Astrocyte (in vitro differentiated cells and primary cell): ENCODE measurements around the gene ATP2A1. TPM values are rescaled to one million over a fixed set of nuclear protein-coding genes. Genes with fewer than 3 reads are reported as not detected.

Experiments used
- DNase-seq: peaks from one replicate; pipeline ENCODE4 v3.0.0-alpha.2; 2010; ENCODE audit warnings: low read depth
- FAIRE-seq: peaks from 2 replicates; lab custom pipeline; 2011; peaks lifted over from hg19 to GRCh38; lab: Jason Lieb, UNC
- H2AFZ ChIP-seq: 2 replicates; pipeline ENCODE4 v1.6.0; 2012; ENCODE audit warnings: low read depth, low read length, inconsistent platforms
- H3K27ac ChIP-seq: 2 replicates; pipeline ENCODE4 v1.5.1; 2011; ENCODE audit warnings: low read depth, low read length, inconsistent platforms
- H3K27me3 ChIP-seq: 2 replicates; pipeline ENCODE4 v1.6.0; 2011; ENCODE audit warnings: low read length, inconsistent platforms; ENCODE audit not compliant: insufficient read depth
- H3K36me3 ChIP-seq: 2 replicates; pipeline ENCODE4 v1.5.1; 2011; ENCODE audit warnings: low read length, inconsistent platforms; ENCODE audit not compliant: insufficient read depth
- H3K4me1 ChIP-seq: 2 replicates; pipeline ENCODE4 v1.5.1; 2011; ENCODE audit warnings: low read length, inconsistent platforms; ENCODE audit not compliant: insufficient read depth
- H3K4me2 ChIP-seq: 2 replicates; pipeline ENCODE4 v1.6.0; 2012; ENCODE audit warnings: low read length, inconsistent platforms
- H3K4me3 ChIP-seq: 2 replicates; pipeline ENCODE4 v1.5.1; 2011; ENCODE audit warnings: low read depth, mild to moderate bottlenecking, low read length, inconsistent platforms; ENCODE audit not compliant: insufficient read depth
- H3K79me2 ChIP-seq: 2 replicates; pipeline ENCODE4 v1.6.0; 2012; ENCODE audit warnings: mild to moderate bottlenecking, low read length, inconsistent platforms; ENCODE audit not compliant: insufficient read depth
- H3K9ac ChIP-seq: 2 replicates; pipeline ENCODE4 v1.6.0; 2012; ENCODE audit warnings: mild to moderate bottlenecking, low read length, inconsistent platforms
- H3K9me3 ChIP-seq: 2 replicates; pipeline ENCODE4 v1.5.1; 2012; ENCODE audit warnings: low read depth, mild to moderate bottlenecking, low read length, inconsistent platforms; ENCODE audit not compliant: insufficient read depth
- H4K20me1 ChIP-seq: 2 replicates; pipeline ENCODE4 v1.6.0; 2012; ENCODE audit warnings: low read length, inconsistent platforms; ENCODE audit not compliant: insufficient read depth
- H3K27ac Mint-ChIP-seq: one replicate; pipeline ENCODE4 v1.8.0; 2021; ENCODE audit warnings: mild to moderate bottlenecking, mixed read lengths; ENCODE audit not compliant: unreplicated experiment
- H3K27me3 Mint-ChIP-seq: one replicate; pipeline ENCODE4 v1.8.0; 2021; ENCODE audit warnings: low read depth, mixed read lengths; ENCODE audit not compliant: unreplicated experiment
- H3K36me3 Mint-ChIP-seq: one replicate; pipeline ENCODE4 v1.8.0; 2021; ENCODE audit warnings: low read depth, mixed read lengths; ENCODE audit not compliant: unreplicated experiment
- H3K4me1 Mint-ChIP-seq: one replicate; pipeline ENCODE4 v1.8.0; 2021; ENCODE audit warnings: low read depth, mixed read lengths; ENCODE audit not compliant: unreplicated experiment
- H3K4me3 Mint-ChIP-seq: one replicate; pipeline ENCODE4 v1.8.0; 2021; ENCODE audit warnings: mild to moderate bottlenecking, moderate library complexity, mixed read lengths; ENCODE audit not compliant: unreplicated experiment
- H3K9me3 Mint-ChIP-seq: one replicate; pipeline ENCODE4 v1.8.0; 2021; ENCODE audit warnings: mild to moderate bottlenecking, mixed read lengths; ENCODE audit not compliant: unreplicated experiment
- EZH2 ChIP-seq: IDR thresholded peaks from 2 replicates; pipeline ENCODE4 v1.6.1; 2012; ENCODE audit warnings: mild to moderate bottlenecking, low read length, inconsistent platforms; ENCODE audit not compliant: insufficient read depth
- total RNA-seq: library from RNA; stranded (reverse); gene quantifications from 2 replicates; pipeline ENCODE4 v1.2.1, GENCODE V29; 2021
- TF ChIP-seq, protein P1 (sequence below): IDR thresholded peaks from 2 replicates; pipeline ENCODE4 v1.5.1; 2011; ENCODE audit warnings: low read depth, mild to moderate bottlenecking, inconsistent platforms, low read length, moderate library complexity; ENCODE audit not compliant: insufficient read depth

Gene ATP2A1
- total RNA-seq, 1 donor from 2014 or later: 2.0 TPM

DNA sequence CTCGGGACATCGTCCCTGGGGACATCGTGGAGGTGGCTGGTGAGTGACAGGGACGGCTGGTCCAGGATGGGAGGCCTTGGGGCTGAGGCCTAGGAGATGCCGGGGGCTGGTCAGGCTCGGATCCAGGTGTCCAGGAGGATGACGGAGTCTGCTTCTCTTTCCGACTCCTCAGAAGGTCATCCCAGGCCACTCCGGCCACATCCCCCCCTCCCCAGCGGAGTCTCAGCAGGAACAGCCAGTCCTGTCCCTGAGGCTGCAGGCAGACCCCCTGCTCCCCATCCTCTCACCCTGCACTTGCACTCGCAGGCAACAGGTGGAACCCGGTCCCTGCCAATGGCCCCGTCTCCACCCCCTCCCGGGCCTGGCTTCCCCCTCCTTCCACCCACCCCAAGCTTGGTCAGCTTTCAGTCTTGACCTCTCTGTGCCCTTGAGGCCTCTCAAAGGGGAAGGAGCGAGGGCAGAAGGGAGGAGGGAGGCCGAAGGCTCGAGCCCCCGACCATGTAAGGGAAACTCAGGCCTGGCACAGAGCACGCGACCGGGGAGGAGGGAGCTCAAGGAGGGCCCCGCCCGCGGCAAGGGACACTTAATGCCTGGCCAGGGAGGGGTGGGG lies 4.4 kb downstream of the ATP2A1 start:
- Histone ChIP-seq H3K27ac (no peak overlapping the region), H3K9me3 (no peaks in the 10 kb centered on the region), H4K20me1 (no peaks in the 10 kb centered on the region), H3K4me3 (no peak overlapping the region), H3K79me2 (no peaks in the 10 kb centered on the region), H3K27me3 (no peaks in the 10 kb centered on the region), H3K4me2 (no peak overlapping the region), H3K9ac (no peak overlapping the region), H3K36me3 (no peaks in the 10 kb centered on the region), H3K4me1 (peaks cover 13% of the 10 kb centered on the region), H2AFZ (no peak overlapping the region)
- Mint-ChIP-seq H3K4me3 (no peak overlapping the region), H3K27me3 (peaks cover 13% of the 10 kb centered on the region), H3K36me3 (peaks cover 7% of the 10 kb centered on the region), H3K4me1 (no peaks in the 10 kb centered on the region), H3K9me3 (no peaks in the 10 kb centered on the region), H3K27ac (no peak overlapping the region)
- DNase-seq (no peak), FAIRE-seq (no peak)
- no peak for TF ChIP-seq EZH2
- TF ChIP-seq, protein P1, sequence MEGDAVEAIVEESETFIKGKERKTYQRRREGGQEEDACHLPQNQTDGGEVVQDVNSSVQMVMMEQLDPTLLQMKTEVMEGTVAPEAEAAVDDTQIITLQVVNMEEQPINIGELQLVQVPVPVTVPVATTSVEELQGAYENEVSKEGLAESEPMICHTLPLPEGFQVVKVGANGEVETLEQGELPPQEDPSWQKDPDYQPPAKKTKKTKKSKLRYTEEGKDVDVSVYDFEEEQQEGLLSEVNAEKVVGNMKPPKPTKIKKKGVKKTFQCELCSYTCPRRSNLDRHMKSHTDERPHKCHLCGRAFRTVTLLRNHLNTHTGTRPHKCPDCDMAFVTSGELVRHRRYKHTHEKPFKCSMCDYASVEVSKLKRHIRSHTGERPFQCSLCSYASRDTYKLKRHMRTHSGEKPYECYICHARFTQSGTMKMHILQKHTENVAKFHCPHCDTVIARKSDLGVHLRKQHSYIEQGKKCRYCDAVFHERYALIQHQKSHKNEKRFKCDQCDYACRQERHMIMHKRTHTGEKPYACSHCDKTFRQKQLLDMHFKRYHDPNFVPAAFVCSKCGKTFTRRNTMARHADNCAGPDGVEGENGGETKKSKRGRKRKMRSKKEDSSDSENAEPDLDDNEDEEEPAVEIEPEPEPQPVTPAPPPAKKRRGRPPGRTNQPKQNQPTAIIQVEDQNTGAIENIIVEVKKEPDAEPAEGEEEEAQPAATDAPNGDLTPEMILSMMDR: no peak

GRCh38 chr16:28883221-28883996 lies 5.1 kb downstream of the ATP2A1 start:
- FAIRE-seq (no peak), DNase-seq (no peak)
- Histone ChIP-seq H3K4me3 (no peak overlapping the region), H3K4me2 (no peak overlapping the region), H3K79me2 (no peaks in the 10 kb centered on the region), H3K9ac (no peak overlapping the region), H3K27ac (no peak overlapping the region), H3K9me3 (no peaks in the 10 kb centered on the region), H3K4me1 (peaks cover 13% of the 10 kb centered on the region), H3K36me3 (no peaks in the 10 kb centered on the region), H2AFZ (no peak overlapping the region), H4K20me1 (no peaks in the 10 kb centered on the region), H3K27me3 (no peaks in the 10 kb centered on the region)
- TF ChIP-seq, protein P1: no peak
- TF ChIP-seq EZH2: no peak
- Mint-ChIP-seq H3K4me1 (no peaks in the 10 kb centered on the region), H3K27me3 (peaks cover 13% of the 10 kb centered on the region), H3K4me3 (no peak overlapping the region), H3K9me3 (no peaks in the 10 kb centered on the region), H3K27ac (no peak overlapping the region), H3K36me3 (peaks cover 7% of the 10 kb centered on the region)

DNA sequence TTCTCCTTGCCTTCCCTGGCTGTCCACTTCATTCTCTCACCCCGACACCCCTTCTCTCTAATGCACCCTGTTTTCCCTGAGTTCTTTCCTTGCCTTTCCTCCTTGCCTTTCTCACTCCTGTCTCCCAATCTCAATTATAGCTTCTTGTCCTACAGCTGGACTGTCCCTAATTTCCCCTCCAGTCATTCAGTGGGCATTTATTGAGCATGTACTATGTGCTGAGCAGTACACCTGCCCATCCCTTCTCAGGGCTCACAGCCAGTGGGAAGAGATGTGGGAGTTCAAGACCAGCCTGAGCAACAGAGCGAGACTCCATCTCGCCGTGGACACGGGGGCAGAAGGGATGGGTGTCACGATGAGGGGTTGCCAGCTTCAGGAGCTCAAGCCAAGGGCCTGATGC lies 5.8 kb downstream of the ATP2A1 start:
- no peak overlapping the region for H3K27ac Mint-ChIP-seq
- H3K27me3 Mint-ChIP-seq: peaks cover 13% of the 10 kb centered on the region
- no peaks in the 10 kb centered on the region for H3K4me1 Mint-ChIP-seq
- no peaks in the 10 kb centered on the region for H3K9me3 Mint-ChIP-seq
- Histone ChIP-seq H3K4me1 (peaks cover 13% of the 10 kb centered on the region), H3K36me3 (no peaks in the 10 kb centered on the region), H3K27me3 (no peaks in the 10 kb centered on the region), H3K4me3 (no peak overlapping the region), H3K79me2 (no peaks in the 10 kb centered on the region), H3K4me2 (no peak overlapping the region), H4K20me1 (no peaks in the 10 kb centered on the region), H2AFZ (no peak overlapping the region), H3K9ac (no peak overlapping the region), H3K27ac (no peak overlapping the region), H3K9me3 (no peaks in the 10 kb centered on the region)
- no peak for FAIRE-seq
- no peak overlapping the region for H3K4me3 Mint-ChIP-seq
- peaks cover 7% of the 10 kb centered on the region for H3K36me3 Mint-ChIP-seq
- TF ChIP-seq, protein P1: no peak
- no peak for TF ChIP-seq EZH2
- no peak for DNase-seq
